ENCODE measurements around the gene EPHA3. TPM values are rescaled to one million over a fixed set of nuclear protein-coding genes. Genes with fewer than 3 reads are reported as not detected.

The EPHA3 gene
- not detected for total RNA-seq

- H3K27ac Mint-ChIP-seq = no peak within 1 kb of the TSS
- H3K4me3 Mint-ChIP-seq = peak within 1 kb of the TSS; percentile 70
- H3K9me3 Mint-ChIP-seq = no peaks in the 10 kb centered on the region
- ATAC-seq (ENCODE audit: low read depth) = peak; percentile 88
- POLR2A ChIA-PET = interaction anchor here (0.6 kb wide), 1 partner anchor 466 kb away, joined by 3 read pairs; no protein-coding TSS in a partner anchor
- no peaks in the 10 kb centered on the region for H3K36me3 Mint-ChIP-seq
- H3K4me1 Mint-ChIP-seq = peaks cover 9% of the 10 kb centered on the region
- peaks cover 24% of the 10 kb centered on the region for H3K27me3 Mint-ChIP-seq
- DNase-seq = peak; percentile 50
Measured at GRCh38 chr3:89107461-89108290, at the start of gene EPHA3. Gene EPHA3, plus strand, starts transcription at chr3:89107621. Its CDS starts 128 bp downstream, at chr3:89107749.

- Mint-ChIP-seq H3K27me3 (no peaks in the 10 kb centered on the region), H3K36me3 (no peaks in the 10 kb centered on the region), H3K4me1 (no peaks in the 10 kb centered on the region), H3K4me3 (no peak overlapping the region), H3K27ac (no peak overlapping the region), H3K9me3 (no peaks in the 10 kb centered on the region)
- POLR2A ChIA-PET = no interaction called here
- ATAC-seq (ENCODE audit: low read depth) = no peak
- no peak for DNase-seq
Measured at GRCh38 chr3:89058371-89058770, 49.0 kb upstream of the EPHA3 start.

GRCh38 chr3:89059211-89059925 lies 48.1 kb upstream of the EPHA3 start:
- ATAC-seq (ENCODE audit: low read depth) = no peak
- no peak for DNase-seq
- no peak overlapping the region for H3K27ac Mint-ChIP-seq
- POLR2A ChIA-PET = no interaction called here
- no peaks in the 10 kb centered on the region for H3K4me1 Mint-ChIP-seq
- H3K36me3 Mint-ChIP-seq = no peaks in the 10 kb centered on the region
- no peaks in the 10 kb centered on the region for H3K9me3 Mint-ChIP-seq
- no peak overlapping the region for H3K4me3 Mint-ChIP-seq
- H3K27me3 Mint-ChIP-seq = no peaks in the 10 kb centered on the region

GRCh38 chr3:89061259-89061658 lies 46.2 kb upstream of the EPHA3 start:
- H3K27me3 Mint-ChIP-seq = no peaks in the 10 kb centered on the region
- ATAC-seq (ENCODE audit: low read depth) = no peak
- no peaks in the 10 kb centered on the region for H3K36me3 Mint-ChIP-seq

GRCh38 chr3:89067736-89068135 lies 39.7 kb upstream of the EPHA3 start:
- DNase-seq (no peak), ATAC-seq (ENCODE audit: low read depth) (no peak)
- H3K4me3 Mint-ChIP-seq = no peak overlapping the region
- no peaks in the 10 kb centered on the region for H3K36me3 Mint-ChIP-seq
- H3K27me3 Mint-ChIP-seq = no peaks in the 10 kb centered on the region
- H3K9me3 Mint-ChIP-seq = peaks cover 6% of the 10 kb centered on the region
- POLR2A ChIA-PET = no interaction called here
- H3K4me1 Mint-ChIP-seq = no peaks in the 10 kb centered on the region
- H3K27ac Mint-ChIP-seq = no peak overlapping the region

More at GRCh38 chr3:89061259-89061658, 46.2 kb upstream of the EPHA3 start:
- Mint-ChIP-seq H3K27ac (no peak overlapping the region), H3K9me3 (peaks cover 2% of the 10 kb centered on the region), H3K4me1 (no peaks in the 10 kb centered on the region), H3K4me3 (no peak overlapping the region)
- POLR2A ChIA-PET = no interaction called here
- DNase-seq = no peak

DNA sequence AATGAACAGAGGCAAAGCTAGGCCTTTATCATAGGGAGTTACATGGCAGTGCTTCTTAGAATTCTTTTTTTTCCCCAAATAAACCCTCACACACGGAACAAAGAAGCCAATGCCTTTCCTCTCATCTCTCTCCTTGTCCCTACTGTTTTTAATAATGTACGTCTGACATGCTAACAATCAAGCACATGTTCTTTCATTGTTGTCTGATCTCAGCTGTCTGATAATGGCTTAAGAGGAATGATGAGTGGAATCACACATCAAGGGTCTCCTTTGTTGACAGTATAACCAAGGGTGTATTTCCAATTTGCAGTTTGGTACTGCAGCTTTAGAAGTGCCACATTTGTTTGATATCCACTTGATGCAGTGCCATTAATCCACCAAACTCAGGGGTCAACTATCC lies 34.8 kb upstream of the EPHA3 start:
- Mint-ChIP-seq H3K36me3 (no peaks in the 10 kb centered on the region), H3K27ac (no peak overlapping the region), H3K9me3 (peaks cover 4% of the 10 kb centered on the region), H3K27me3 (no peaks in the 10 kb centered on the region), H3K4me1 (no peaks in the 10 kb centered on the region), H3K4me3 (no peak overlapping the region)
- POLR2A ChIA-PET = no interaction called here
- ATAC-seq (ENCODE audit: low read depth) (no peak), DNase-seq (no peak)

DNA sequence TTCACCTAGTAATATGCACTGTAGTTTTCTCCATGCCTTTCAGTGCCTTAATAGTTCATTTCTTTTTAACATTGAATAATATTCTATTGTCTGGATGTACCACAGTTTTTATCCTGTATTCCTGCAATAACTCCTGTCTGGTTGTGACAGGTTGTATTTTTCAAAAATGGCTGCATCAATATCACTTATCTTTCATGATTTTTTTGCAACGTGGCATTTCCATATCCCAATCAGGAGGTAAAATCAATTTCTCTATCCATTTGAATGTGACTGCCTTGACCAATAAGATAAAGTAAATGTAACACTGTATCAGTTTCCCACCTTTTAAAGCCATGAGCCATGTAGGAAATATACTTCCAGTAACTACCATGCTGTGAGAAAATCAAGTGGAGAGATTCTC lies 27.5 kb upstream of the EPHA3 start:
- no peaks in the 10 kb centered on the region for H3K9me3 Mint-ChIP-seq
- POLR2A ChIA-PET = no interaction called here
- H3K27me3 Mint-ChIP-seq = no peaks in the 10 kb centered on the region
- H3K27ac Mint-ChIP-seq = no peak overlapping the region
- ATAC-seq (ENCODE audit: low read depth) (no peak), DNase-seq (no peak)
- H3K36me3 Mint-ChIP-seq = no peaks in the 10 kb centered on the region
- H3K4me3 Mint-ChIP-seq = no peak overlapping the region
- no peaks in the 10 kb centered on the region for H3K4me1 Mint-ChIP-seq

- DNase-seq = no peak
- Mint-ChIP-seq H3K27me3 (no peaks in the 10 kb centered on the region), H3K4me1 (no peaks in the 10 kb centered on the region), H3K36me3 (no peaks in the 10 kb centered on the region), H3K4me3 (no peak overlapping the region), H3K27ac (no peak overlapping the region), H3K9me3 (no peaks in the 10 kb centered on the region)
- POLR2A ChIA-PET = no interaction called here
- no peak for ATAC-seq (ENCODE audit: low read depth)
Measured at GRCh38 chr3:89087851-89088250, 19.6 kb upstream of the EPHA3 start.

GRCh38 chr3:89098173-89098572 lies 9.2 kb upstream of the EPHA3 start:
- ATAC-seq (ENCODE audit: low read depth) (no peak), DNase-seq (no peak)
- Mint-ChIP-seq H3K4me1 (no peaks in the 10 kb centered on the region), H3K27me3 (no peaks in the 10 kb centered on the region), H3K36me3 (no peaks in the 10 kb centered on the region), H3K4me3 (no peak overlapping the region), H3K27ac (no peak overlapping the region), H3K9me3 (no peaks in the 10 kb centered on the region)
- POLR2A ChIA-PET = no interaction called here

- Mint-ChIP-seq H3K27me3 (no peaks in the 10 kb centered on the region), H3K4me3 (no peak overlapping the region), H3K4me1 (no peaks in the 10 kb centered on the region), H3K9me3 (no peaks in the 10 kb centered on the region), H3K27ac (no peak overlapping the region), H3K36me3 (no peaks in the 10 kb centered on the region)
- no peak for DNase-seq
- POLR2A ChIA-PET = no interaction called here
- ATAC-seq (ENCODE audit: low read depth) = peak; percentile 45
Measured at GRCh38 chr3:89098964-89099585, 8.3 kb upstream of the EPHA3 start.

DNA sequence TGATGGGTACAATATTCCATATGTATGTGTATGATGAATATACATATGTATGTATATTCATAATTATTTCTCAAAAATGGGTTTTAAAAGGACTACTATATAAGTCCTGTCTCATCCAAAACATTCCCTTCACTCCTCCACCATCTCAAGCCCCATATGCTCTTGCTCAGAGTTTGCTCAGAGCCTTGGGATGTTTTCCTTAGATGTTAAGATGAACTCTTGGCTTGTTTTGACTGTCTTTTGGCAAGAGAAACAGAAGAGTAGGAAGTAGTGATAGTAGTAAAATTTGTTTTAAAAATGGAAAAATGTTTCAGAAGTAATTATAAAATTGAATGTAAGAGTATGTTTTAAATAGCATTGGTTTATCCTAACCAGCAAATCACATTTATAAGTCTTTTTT lies 6.2 kb upstream of the EPHA3 start:
- ATAC-seq (ENCODE audit: low read depth) (no peak), DNase-seq (no peak)
- no peaks in the 10 kb centered on the region for H3K9me3 Mint-ChIP-seq
- H3K27me3 Mint-ChIP-seq = peaks cover 2% of the 10 kb centered on the region
- POLR2A ChIA-PET = no interaction called here
- no peaks in the 10 kb centered on the region for H3K36me3 Mint-ChIP-seq
- no peak overlapping the region for H3K4me3 Mint-ChIP-seq
- no peak overlapping the region for H3K27ac Mint-ChIP-seq
- H3K4me1 Mint-ChIP-seq = no peaks in the 10 kb centered on the region

DNA sequence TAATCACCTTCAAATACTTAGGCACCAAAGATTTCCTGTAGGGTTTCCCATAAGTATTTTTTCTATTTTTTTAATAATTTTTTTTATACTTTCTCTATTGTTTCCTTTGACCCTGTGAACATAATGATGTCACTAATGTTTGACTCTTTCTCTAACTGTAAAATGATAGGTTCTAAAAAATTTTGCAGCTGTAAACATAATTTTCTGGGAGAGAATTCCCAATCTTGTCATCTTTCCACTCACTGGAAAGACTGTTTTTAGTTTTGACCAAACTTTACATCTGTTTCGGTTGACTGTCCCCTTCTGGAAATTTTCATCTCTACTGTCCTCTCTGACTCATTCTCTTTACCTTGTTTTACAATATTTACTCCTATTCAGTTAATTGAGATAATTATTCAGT lies 5.5 kb upstream of the EPHA3 start:
- no peaks in the 10 kb centered on the region for H3K9me3 Mint-ChIP-seq
- POLR2A ChIA-PET = no interaction called here
- no peak for DNase-seq
- ATAC-seq (ENCODE audit: low read depth) = no peak
- H3K4me1 Mint-ChIP-seq = no peaks in the 10 kb centered on the region
- no peak overlapping the region for H3K4me3 Mint-ChIP-seq
- H3K27ac Mint-ChIP-seq = no peak overlapping the region
- no peaks in the 10 kb centered on the region for H3K36me3 Mint-ChIP-seq
- H3K27me3 Mint-ChIP-seq = peaks cover 8% of the 10 kb centered on the region

DNA sequence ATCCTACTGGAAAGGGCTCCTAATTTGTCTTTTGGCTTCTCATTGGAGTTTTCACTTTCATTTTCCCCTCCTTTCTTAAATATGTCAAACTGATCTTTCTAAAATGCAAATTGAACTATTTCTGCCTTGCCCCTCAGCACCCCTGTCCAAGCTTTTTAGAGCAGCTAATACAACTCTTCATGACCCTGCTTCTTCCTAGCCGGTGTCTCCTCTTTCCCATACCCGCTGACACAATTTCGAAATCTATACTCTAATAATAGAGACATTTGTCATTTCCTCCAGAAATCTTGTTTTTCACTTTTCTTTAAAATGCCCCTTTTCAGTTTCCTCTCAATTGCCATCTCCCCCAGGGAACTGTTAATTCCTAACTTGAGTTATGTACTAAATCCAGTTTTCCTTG lies 2.9 kb upstream of the EPHA3 start:
- POLR2A ChIA-PET = no interaction called here
- Mint-ChIP-seq H3K4me3 (no peak overlapping the region), H3K9me3 (no peaks in the 10 kb centered on the region), H3K36me3 (no peaks in the 10 kb centered on the region), H3K27ac (no peak overlapping the region), H3K27me3 (peaks cover 23% of the 10 kb centered on the region), H3K4me1 (peaks cover 9% of the 10 kb centered on the region)
- ATAC-seq (ENCODE audit: low read depth) (no peak), DNase-seq (no peak)

GRCh38 chr3:89105503-89105902 lies 1.9 kb upstream of the EPHA3 start:
- no peak overlapping the region for H3K4me3 Mint-ChIP-seq
- no peak overlapping the region for H3K27ac Mint-ChIP-seq
- no peak for ATAC-seq (ENCODE audit: low read depth)
- POLR2A ChIA-PET = no interaction called here
- H3K4me1 Mint-ChIP-seq = peaks cover 9% of the 10 kb centered on the region
- no peaks in the 10 kb centered on the region for H3K36me3 Mint-ChIP-seq
- no peaks in the 10 kb centered on the region for H3K9me3 Mint-ChIP-seq
- DNase-seq = no peak
- peaks cover 23% of the 10 kb centered on the region for H3K27me3 Mint-ChIP-seq
